K562 (cell line): Measurements from ENCODE around the gene IL20.

Experiments used
- CBX8 ChIP-seq: fragments of 200-600 bp; sonication (generic); IDR thresholded peaks from 2 replicates; pipeline ENCODE4 v1.6.1; 2012; ENCODE audit warnings: borderline replicate concordance, mixed run types, low read depth, mild to moderate bottlenecking, moderate library complexity, mixed read lengths, low read length, control low read depth, inconsistent platforms; ENCODE audit not compliant: poor library complexity, severe bottlenecking; ENCODE audit errors: extremely low read depth
- CHCHD3 ChIP-seq: fragments of 250-450 bp; sonication (Bioruptor Pico); IDR thresholded peaks from 2 replicates; pipeline ENCODE4 v2.1.2; 2022; ENCODE audit warnings: mild to moderate bottlenecking
- CHD1 ChIP-seq: fragments of 200-600 bp; sonication (generic); IDR thresholded peaks from one replicate; pipeline ENCODE4 v1.6.1; 2012; ENCODE audit warnings: mild to moderate bottlenecking, moderate library complexity, low read length, inconsistent platforms
- CREB3 ChIP-seq: fragments of 450-650 bp; conservative IDR thresholded peaks from 2 replicates; pipeline ENCODE4 v1.6.1; 2016; ENCODE audit warnings: missing genetic modification characterization, low read depth, mild to moderate bottlenecking, missing compliant biosample characterization, moderate library complexity
- HCFC1 ChIP-seq: IDR thresholded peaks from 2 replicates; pipeline ENCODE4 v1.6.1; 2012; ENCODE audit warnings: low read depth, low read length, improper control_type of control experiment
- HIVEP1 ChIP-seq: fragments of 250-450 bp; sonication (Bioruptor Pico); IDR thresholded peaks from 2 replicates; pipeline ENCODE4 v1.4.0; 2020; ENCODE audit warnings: mild to moderate bottlenecking
- RCOR1 ChIP-seq, 2 experiments: IDR thresholded peaks; 2 replicates each; pipeline ENCODE4 v1.6.1; 2012; ENCODE audit warnings: low read depth in 2 of 2, low read length in 2 of 2, borderline replicate concordance in 1 of 2, improper control_type of control experiment in 1 of 2
- RUNX1 ChIP-seq: sonication (generic); IDR thresholded peaks from 2 replicates; pipeline ENCODE4 v1.6.1; 2016; ENCODE audit warnings: antibody characterized with exemption, low read depth

- TF ChIP-seq CHCHD3 (CRISPR knock-in tag) (no peak), RUNX1 (no peak), HCFC1 (no peak), CBX8 (no peak), CREB3 (tag) (no peak), HIVEP1 (no peak), RCOR1 (IDR thresholded peaks at IDR 0.05; ENCODE audit: borderline replicate concordance in 1 of 2, low read depth in 2 of 2, low read length in 2 of 2) (no peak), CHD1 (no peak)
Measured at GRCh38 chr1:206892351-206892984, 27.0 kb downstream of the IL20 start.
